HG03280 (cell line): ENCODE results near the gene ZBED3.
"Not testable (repeated sequence)": the region's sequence is repeated elsewhere in the genome, so short reads cannot be mapped to it uniquely, and the experiment has no call there.

Experiments
- ATAC-seq: cut with Tn5 transposase; IDR thresholded peaks from one replicate; pipeline ENCODE4 v1.9.1; 2021; ENCODE audit warnings: mild to moderate bottlenecking, moderate library complexity; ENCODE audit not compliant: unreplicated experiment

The ZBED3 gene, protein sequence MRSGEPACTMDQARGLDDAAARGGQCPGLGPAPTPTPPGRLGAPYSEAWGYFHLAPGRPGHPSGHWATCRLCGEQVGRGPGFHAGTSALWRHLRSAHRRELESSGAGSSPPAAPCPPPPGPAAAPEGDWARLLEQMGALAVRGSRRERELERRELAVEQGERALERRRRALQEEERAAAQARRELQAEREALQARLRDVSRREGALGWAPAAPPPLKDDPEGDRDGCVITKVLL

DNA sequence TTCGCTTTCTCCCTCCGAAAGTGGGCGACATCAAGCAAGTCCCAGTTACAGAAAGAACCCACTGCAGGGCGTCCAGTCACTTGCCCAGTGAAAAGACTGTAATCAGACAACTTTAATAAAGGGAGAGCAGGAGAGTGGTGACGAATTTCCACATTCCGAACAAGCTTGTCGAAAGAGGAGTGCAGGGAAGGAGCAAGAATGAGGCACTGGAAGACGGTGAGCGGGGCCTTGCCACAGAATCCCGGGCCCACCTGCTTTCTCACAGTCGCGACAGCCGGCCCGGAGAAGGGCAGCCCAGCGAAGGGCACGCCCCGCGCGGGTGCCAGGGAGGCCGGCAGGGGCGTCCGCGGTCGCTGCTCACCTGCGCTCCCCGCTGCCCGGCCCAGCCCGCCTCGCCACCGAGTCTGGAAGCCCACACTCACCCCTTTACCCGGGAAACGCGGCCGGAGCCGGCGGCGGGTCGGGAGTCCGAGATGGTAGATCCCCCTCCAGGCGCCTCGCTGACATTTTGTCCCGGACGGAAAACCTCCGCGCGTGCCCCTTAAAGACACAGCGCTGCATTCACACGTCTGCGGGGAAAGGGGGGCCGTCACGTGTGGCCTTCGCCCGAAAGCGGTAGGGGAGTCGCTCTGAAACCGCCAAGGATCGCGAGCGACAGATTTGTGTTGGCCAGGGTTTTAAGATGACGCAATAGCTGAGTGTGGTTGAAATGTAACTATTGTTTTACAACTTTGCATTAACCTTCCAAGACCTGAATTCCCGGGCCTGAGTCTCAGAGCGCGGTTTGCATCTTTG lies at the start of gene ZBED3:
ZBED3 (minus strand) TSS at position 597 of the 795 bp plus-strand sequence. CDS start 9,407 bp downstream, outside the sequence.
- peak; percentile 54 for ATAC-seq

DNA sequence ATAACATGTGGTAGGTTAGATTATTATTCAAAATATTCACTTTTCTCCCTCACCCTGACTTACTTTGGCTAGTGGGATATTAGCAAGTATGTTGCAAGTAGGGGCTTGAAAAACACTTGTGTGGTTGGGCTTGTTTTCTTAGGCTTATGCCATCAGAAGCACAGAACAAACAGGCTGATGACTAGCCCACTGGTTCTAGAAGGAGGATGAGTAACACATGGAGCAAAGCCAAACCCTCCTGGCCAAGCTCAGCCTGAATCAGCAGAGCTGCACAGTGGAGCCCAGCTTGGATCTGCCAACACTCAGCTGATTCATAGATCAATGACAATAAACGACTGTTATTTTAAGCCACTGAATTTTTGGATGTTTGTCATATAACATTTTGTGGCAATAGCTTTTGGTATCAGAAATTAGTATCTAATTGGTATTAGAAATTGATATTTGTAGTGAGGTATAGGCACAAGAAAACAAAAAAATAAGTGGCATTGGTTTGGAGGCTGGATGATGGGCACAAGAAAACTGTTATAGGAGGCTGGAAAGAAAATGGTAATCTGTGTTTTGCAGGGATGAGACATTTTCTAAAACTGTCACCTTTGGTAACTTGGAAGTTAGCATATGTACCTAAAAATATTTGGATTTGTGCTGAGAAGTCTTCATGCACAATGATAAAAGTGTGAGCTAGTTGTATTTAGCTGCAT lies 46.1 kb upstream of the ZBED3 start:
- ATAC-seq: no peak

DNA sequence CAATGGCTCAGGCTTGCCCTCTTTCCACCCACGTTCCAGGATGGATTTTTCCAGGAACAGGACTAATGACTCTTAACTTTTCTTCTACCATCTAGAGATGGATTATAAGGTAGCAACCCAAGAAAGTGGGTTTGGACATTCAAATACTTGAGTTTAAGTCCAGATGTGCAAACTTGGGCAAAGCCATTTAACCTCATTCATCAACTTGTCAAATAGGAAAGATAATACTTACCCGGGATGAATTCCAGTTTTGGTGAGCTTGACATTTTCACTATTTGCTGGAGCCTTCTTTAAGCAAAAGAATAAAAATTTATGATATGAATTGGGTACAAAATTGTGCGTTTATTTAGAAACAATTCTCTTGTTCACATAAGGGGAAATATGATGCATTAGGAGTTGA lies 44.3 kb upstream of the ZBED3 start:
- no peak for ATAC-seq

DNA sequence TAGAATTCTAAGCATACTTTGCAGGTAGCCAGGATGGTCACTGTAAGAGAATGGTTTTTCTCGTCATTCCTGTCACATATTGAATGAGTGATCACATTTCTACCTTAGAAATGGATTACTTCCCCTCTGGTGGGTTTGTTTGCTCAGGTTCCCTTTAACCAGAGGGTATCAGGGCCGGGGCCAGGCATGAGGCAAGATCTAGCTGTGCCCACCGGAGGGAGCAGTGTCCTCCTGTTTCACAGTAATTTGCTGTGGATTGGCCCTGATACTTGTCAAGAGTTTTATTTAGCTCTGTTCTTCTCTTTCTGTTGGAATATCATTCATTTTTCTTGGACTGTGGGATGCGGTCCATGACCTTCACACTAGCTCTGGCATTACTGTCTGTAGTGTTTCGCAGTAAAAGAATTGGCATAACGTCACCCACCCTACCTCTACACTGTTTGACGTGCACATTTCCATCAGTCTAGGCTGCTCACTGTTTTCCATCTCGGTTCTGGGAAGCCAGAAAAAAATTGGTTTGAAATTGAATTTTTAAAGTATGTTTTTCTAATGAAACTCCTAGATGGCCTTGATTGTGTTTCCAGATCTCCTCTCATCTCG lies 42.4 kb upstream of the ZBED3 start:
- ATAC-seq: no peak

DNA sequence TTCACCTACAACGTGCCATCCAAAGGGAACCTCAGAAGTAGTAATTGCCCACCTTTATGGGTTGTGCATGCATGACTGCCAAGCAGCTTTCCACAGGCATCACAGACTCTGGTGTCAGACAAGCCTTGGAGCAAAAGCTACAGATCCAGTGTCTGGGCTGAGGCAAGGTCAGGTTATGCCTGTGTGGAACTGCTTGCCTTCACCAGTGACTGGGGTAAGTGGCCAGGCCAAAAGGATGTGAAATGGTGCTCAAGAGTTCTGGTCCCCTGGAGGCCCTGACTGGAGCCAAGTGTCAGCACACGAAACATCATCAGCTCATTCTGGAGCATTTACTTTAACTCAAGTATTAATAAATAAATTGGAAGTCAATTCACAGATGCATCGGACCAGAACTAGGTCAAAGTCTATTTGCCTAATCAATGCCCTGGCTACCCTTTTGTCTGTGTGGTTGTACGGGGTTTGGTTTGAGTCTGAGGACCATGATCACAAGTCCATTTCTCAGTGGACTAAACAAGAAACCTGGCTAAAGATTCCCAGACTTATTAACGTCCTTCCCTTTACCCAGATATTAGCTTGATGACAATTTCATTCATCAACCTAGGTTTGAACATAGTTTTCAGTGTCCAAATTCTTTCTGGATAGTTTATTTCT lies 41.5 kb upstream of the ZBED3 start:
- no peak for ATAC-seq

DNA sequence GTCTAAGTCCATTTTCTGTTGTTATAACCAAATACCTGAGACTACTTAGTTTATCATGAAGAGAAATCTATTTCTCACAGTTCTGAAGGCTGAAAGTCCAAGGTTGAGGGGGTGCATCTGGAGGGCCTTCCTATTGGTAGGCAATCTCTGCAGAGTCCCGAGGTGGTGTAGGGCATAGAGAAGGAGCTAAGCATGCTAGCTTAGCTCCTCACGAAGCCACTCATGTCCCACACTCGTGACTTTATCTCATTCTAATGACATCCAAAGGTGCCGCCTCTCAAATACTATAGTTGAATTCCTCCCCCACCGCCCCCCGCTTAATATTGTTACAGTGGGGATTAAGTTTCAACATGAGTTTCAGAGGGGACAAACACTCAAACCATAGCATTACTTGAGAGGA lies 36.0 kb upstream of the ZBED3 start:
- no peak for ATAC-seq

DNA sequence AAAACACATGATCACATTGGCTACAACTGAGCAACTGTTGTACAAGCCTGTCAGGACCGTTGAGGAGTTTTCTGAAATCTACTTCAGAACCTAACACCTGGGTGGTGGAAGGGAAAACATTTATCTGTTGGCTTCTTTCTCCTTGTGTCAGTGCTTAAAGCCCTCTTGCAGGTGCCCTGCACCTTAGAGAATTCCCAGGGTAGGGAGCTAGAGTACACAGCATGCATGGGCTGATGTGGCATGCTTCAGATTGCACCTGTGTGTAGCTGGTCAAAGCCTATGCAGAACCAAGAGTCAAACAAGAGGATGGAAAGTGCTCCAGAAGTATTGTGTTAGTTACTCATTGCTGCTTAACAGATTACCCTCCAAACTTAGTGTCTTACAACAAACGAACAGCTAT lies 33.6 kb upstream of the ZBED3 start:
- ATAC-seq: no peak

DNA sequence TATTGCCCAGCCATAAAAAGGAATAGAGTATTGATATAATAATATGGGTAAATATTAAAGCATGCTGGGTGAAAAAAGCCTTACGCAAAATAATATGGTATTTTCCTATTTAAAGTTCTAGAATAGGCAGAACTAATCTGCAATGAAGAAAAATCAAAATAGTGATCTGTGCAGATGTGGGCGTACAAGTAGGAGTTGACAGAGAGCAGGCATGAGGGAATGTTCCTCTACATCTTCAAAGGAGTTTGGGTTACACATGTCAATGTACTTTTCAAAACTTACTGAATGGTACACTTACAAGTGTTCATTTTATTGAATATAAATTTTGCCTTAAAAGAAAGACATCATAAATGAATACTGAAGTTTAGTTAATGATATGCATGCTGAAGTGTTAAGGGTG lies 33.0 kb upstream of the ZBED3 start:
- ATAC-seq: no peak

DNA sequence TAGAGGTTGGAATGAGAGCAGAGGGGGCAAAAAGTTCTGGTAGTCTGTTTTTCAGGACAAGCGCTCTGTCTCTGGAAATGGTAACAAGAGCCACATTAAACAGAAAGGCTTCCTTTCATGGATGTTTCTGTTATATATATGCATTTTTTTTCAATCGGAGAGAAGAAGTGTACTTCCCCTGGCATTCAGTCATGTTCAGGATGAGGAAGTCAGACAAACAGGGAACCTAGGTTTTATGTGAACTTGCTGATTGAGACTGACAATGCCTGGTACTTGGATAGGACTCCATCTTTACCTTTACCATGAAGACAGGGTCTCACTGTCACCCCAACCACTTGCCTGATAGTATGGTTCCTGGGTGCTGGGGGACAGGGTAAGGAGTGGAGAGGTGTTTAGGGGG lies 30.1 kb upstream of the ZBED3 start:
- ATAC-seq: no peak

DNA sequence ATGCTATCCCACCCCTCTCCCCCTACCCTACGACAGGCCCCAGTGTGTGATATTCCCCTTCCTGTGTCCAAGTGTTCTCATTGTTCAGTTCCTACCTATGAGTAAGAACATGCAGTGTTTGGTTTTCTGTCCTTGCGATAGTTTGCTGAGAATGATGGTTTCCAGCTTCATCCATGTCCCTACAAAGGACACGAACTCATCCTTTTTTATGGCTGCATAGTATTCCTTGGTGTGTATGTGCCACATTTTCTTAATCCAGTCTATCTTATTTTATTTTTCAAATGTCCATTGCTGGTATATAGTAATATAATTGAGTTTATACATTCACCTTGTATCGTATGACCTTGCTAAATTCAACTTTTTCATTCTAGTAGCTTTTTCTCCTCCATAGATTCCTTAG lies 19.9 kb upstream of the ZBED3 start:
- not testable (repeated sequence) for ATAC-seq

DNA sequence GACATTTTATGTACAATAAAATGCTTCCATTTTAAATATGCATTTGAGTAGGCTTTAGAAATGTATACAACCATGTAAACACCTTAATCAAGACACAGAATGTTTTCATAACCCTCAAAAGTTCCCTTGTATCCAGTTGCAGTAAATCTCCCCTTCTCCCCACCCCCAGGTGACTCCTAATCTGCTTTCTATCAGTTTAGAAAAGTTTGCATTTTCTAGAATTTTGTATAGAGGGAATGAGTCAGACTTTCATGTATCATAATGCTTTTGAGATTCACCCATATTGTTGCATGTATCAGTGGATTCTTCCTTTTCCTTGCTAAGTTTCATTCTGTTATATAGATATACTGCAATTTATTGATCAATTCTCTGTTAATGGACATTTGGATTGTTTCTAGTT lies 17.7 kb upstream of the ZBED3 start:
- no peak for ATAC-seq

DNA sequence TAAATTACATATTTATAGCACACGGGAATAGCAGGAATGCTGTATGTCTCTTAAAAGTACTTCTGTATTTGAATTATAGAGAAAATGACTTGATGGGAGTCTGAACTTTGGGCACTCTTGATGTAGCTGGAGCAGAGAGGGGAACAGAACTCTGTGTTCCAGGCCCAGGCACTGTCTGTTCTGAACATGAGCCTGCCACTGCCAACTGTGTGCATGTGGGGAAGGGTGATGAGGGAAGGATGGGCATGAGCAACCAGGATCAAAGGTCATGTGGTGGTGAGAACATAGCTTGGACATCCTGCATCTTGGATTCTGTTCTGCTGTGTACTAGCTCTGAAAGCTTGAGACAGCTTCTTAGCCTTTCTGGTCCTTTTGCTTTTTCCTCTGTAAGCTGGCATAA lies 16.4 kb upstream of the ZBED3 start:
- ATAC-seq: no peak

DNA sequence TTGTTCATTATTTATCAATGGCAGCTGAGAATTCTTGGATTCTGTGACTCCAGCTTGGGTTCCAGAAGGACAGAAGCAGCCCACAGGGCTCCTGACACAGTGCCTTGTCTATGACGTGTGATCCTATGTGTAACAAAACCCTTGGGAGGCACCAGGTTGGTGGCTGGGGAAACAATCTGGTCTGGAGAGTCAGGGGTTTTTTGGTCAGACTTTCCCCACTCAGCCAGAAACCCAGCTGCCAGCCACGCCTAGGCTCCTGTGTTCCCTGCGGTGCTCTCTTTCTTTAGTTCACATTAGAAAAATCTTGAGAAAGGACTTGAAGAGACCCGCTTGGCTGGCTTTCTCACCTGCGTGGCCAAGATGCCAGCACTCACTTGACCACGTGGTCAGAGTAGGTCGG lies 15.5 kb upstream of the ZBED3 start:
- no peak for ATAC-seq

DNA sequence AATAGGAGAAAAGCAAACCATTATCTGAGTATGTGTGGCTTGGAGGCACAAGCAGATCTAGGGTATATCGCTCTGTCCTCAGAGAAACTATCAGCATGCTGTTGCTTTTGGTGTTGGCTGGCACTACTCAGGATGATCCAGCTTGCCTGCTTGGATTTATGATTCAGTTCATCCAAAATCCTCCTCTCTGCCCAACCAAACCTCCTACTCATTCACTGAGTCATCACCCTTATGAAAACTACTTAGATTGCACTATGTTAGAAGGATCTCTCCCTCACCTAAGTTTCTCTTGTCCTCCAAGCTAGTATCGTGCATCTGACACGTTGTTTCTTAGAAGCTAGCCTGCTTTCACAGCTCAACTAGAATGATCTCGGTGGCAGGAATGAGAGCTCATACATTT lies 14.2 kb upstream of the ZBED3 start:
- ATAC-seq: no peak

DNA sequence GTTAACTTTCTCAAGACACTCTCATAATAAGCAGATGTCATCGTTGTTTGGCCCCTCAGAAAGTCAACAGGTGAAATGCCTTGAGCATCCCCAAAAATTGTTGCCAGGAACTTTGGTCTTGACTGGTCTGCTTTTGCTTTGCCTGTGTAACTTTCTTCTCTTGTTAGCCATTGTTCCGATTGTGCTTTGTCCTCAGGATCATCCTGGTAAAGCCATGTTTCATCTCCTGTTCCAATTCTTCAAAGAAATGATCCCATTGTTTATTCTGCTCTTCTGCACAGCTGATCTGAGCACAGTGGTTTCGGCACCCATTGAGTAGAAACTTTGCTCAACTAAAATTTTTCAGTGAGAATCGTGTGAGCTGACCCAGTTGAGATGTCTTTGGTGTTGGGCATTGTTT lies 8.1 kb upstream of the ZBED3 start:
- ATAC-seq: no peak

DNA sequence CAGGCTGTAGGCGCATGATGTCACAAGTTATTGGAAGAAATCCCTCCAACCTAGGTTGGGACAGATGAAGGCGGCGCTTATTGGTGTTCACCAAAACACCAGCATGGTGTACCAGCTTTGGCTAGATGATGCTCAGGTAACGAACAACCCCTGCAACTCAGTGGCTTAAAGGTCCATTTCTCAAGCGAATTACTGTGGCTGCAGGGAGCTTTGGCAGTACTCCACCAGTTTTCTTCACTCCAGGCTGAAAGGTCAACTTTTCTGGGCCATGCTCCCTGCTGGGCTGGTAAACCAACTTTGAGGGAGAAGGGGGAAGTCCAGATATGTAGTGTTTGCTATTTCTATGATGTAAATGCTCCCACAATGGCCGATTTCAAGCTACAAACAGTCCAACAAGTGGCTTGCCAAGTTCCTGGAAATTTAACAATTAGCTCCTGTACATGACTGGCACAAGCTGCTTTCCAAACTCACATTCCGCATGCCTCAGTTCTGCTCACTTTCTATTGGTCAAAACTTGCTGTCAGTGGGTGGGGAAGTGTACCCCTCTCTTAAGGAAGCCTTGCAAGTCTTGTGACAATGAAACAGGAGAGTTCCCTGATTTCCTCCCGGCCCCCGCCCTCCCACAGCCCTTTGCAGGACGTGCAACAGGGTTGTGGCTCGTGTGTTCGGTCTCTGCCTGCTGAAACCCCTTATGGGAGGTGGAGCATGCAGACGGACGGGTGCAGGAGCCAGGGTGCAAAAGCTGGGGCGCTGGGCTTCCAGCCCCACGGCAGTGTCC lies 588 bp upstream of the ZBED3 start:
- no peak for ATAC-seq

DNA sequence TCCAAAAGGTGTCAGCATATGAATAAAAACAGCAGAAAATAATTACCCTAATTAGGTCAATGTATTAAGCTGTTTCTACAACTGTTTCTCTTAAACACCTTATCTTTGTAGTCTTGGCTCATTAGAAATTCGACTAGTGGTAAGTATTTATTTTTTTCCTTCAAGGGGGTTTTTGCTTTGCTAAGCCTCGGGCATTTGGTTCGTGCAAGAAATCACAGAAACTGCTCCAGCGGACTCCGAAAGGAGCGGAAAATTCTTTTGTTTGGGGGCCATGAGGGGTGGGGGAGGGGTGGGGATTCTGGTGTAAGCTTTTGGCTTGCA lies 757 bp downstream of the ZBED3 start:
- ATAC-seq: no peak

DNA sequence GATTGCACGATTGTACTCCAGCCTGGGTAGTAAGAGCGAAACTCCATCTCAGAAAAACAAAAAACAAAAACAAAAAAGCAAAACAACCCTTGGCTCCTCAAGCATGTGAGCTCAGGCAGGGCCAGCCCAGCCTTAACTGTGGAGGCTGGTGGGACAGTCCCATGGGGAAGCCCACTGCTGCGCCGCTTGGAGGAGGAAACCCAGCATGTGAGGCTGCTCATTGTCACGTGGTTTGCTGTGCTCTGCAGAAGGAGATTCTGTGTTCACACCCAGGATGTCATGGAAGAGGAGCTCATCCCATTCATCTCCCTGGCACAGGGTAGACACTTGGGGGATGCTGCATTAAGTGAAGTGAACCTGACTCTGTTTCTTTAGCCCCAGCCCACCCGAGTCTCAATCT lies 4.0 kb downstream of the ZBED3 start:
- ATAC-seq: no peak

DNA sequence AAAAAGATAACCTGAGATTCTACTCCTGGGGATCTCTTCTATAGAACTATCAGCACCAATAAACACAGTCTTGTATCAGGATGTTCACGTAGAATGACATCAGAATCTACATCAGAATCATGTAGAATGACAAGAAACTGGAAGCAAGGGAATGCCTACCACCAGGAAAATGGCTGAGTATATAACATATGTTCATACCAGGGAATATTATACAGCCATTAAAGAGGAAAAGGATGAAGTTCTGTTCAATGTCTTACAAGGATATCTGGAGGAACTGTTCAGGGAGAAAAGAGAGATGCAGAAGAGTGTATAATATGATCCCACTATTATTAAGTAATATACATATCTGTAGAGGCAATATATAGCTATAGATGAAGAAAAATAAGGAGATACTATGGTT lies 4.8 kb downstream of the ZBED3 start:
- no peak for ATAC-seq

DNA sequence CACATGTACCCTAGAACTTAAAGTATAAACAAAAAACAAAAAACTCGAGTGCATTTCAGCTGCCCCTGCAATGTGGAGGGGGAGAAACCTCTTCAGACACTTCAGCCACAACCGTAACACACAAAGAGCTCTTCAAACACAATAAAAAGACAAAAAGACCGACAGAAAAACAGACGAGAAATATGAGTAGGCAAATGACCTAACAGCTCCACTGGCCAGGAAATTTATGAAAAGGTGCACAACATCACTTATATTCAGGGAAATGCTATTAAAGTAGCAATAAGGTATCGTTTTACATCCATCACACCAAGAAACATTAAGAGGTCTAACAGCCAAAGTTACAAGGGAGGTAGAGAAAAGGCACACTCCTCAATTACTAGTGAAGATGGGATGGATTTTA lies 6.2 kb downstream of the ZBED3 start:
- ATAC-seq: no peak

DNA sequence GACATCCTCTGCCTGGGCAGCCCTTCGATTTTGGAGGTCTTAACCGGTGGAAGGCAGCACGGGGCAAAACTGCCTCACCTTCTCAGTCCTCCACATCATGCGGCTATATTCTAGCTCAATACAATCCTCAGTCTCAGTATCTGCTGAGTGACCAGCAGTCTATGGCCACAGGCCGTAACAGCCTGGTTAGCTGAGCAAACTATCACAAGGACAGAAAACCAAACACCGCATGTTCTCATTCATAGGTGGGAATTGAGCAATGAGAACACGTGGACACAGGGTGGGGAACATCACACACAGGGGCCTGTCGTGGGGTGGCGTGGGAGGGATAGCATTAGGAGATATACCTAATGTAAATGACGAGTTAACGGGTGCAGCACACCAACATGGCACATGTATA lies 6.6 kb downstream of the ZBED3 start:
- not testable (repeated sequence) for ATAC-seq
